Tibial nerve (tissue), 3 donors: ENCODE data around the gene KLHL5.

Experiments used
- POLR2A ChIP-seq, 2 donors: fragments of 450-650 bp; IDR thresholded peaks; one replicate each; pipeline ENCODE4 v1.6.1; 2017; ENCODE audit warnings: antibody characterized with exemption in 2 of 2, mild to moderate bottlenecking in 2 of 2, moderate library complexity in 2 of 2
- TF ChIP-seq, protein P1 (sequence below), 5 experiments: fragments of 200-600 bp in 3 of 5; fragments of 450-650 bp in 2 of 5; sonication (generic) in 3 of 5; IDR thresholded peaks; one replicate each; pipeline ENCODE4 v1.5.1; 2016 to 2019; ENCODE audit warnings: antibody characterized with exemption in 5 of 5, mild to moderate bottlenecking in 3 of 5, moderate library complexity in 2 of 5

- TF ChIP-seq, protein P1, sequence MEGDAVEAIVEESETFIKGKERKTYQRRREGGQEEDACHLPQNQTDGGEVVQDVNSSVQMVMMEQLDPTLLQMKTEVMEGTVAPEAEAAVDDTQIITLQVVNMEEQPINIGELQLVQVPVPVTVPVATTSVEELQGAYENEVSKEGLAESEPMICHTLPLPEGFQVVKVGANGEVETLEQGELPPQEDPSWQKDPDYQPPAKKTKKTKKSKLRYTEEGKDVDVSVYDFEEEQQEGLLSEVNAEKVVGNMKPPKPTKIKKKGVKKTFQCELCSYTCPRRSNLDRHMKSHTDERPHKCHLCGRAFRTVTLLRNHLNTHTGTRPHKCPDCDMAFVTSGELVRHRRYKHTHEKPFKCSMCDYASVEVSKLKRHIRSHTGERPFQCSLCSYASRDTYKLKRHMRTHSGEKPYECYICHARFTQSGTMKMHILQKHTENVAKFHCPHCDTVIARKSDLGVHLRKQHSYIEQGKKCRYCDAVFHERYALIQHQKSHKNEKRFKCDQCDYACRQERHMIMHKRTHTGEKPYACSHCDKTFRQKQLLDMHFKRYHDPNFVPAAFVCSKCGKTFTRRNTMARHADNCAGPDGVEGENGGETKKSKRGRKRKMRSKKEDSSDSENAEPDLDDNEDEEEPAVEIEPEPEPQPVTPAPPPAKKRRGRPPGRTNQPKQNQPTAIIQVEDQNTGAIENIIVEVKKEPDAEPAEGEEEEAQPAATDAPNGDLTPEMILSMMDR (IDR thresholded peaks at IDR 0.05), result no peak
- TF ChIP-seq POLR2A (IDR thresholded peaks at IDR 0.05), result no peak
These were observed 35.3 kb downstream of the KLHL5 start for GRCh38 chr4:39097290-39097689.
